IMR-90 (cell line): ENCODE measurements around the gene EPHA10. TPM values are rescaled to one million over a fixed set of nuclear protein-coding genes. Genes with fewer than 3 reads are reported as not detected.

Experiments used
- ATAC-seq: fragments of 200-7000 bp; cut with Tn5 transposase; 2 replicates; pipeline ENCODE4 v1.9.1; 2020; ENCODE audit warnings: low read depth, mild to moderate bottlenecking, moderate library complexity
- BruUV-seq: library from RNA; stranded (reverse); fragments of 400-500 nt; replicated peaks from 2 replicates; lab custom pipeline; 2021; lab: Mats Ljungman, UMichigan
- CTCF ChIA-PET: fragments of 300-600 bp; formaldehyde crosslinking; extraction: SDS; loops from one replicate; lab custom pipeline; 2021; ENCODE audit warnings: antibody characterized with exemption; lab: Yijun Ruan, JAX
- POLR2A ChIA-PET: fragments of 300-600 bp; sonication (Branson Sonifier 250); formaldehyde crosslinking; loops from one replicate; lab custom pipeline; 2022; ENCODE audit warnings: antibody characterized with exemption; ENCODE audit not compliant: unreplicated experiment; lab: Charles Lee
- DNase-seq: peaks from one replicate; pipeline ENCODE4 v3.0.0; 2013
- H2AFZ ChIP-seq: replicated peaks from 2 replicates; pipeline ENCODE3; 2013; ENCODE audit warnings: low read length, mild to moderate bottlenecking; ENCODE audit not compliant: poor library complexity
- H2AK5ac ChIP-seq: 2 replicates; pipeline ENCODE4 v1.6.1; 2013; ENCODE audit warnings: low read depth, low read length, inconsistent platforms
- H2AK9ac ChIP-seq: replicated peaks from 2 replicates; pipeline ENCODE3; 2013; ENCODE audit warnings: mild to moderate bottlenecking, low read depth, low read length, moderate library complexity; ENCODE audit not compliant: poor library complexity
- H2BK120ac ChIP-seq: 2 replicates; pipeline ENCODE4 v1.6.1; 2013; ENCODE audit warnings: low read depth, low read length, inconsistent platforms
- H2BK15ac ChIP-seq: 3 replicates; pipeline ENCODE4 v1.6.1; 2013; ENCODE audit warnings: low read depth, low read length, inconsistent platforms
- H2BK20ac ChIP-seq: 2 replicates; pipeline ENCODE4 v1.6.1; 2013; ENCODE audit warnings: low read depth, mild to moderate bottlenecking, inconsistent platforms, low read length, moderate library complexity
- H2BK5ac ChIP-seq: 2 replicates; pipeline ENCODE4 v1.6.1; 2013; ENCODE audit warnings: mild to moderate bottlenecking, low read depth, low read length, inconsistent platforms; ENCODE audit not compliant: poor library complexity, severe bottlenecking
- H3K14ac ChIP-seq: replicated peaks from 2 replicates; pipeline ENCODE4 v1.6.1; 2013; ENCODE audit warnings: low read depth, low read length, inconsistent platforms
- H3K18ac ChIP-seq: 2 replicates; pipeline ENCODE4 v1.6.1; 2013; ENCODE audit warnings: low read depth, low read length, control low read depth
- H3K23ac ChIP-seq: 2 replicates; pipeline ENCODE4 v1.6.1; 2013; ENCODE audit warnings: low read depth, low read length, inconsistent platforms
- H3K27ac ChIP-seq: 2 replicates; pipeline ENCODE4 v1.5.1; 2013; ENCODE audit warnings: mild to moderate bottlenecking, control low read depth, low read length; ENCODE audit not compliant: insufficient read depth
- H3K27me3 ChIP-seq: 2 replicates; pipeline ENCODE4 v1.6.1; 2013; ENCODE audit warnings: low read length; ENCODE audit not compliant: control insufficient read depth, insufficient read depth
- H3K36me3 ChIP-seq: 2 replicates; pipeline ENCODE4 v1.6.1; 2013; ENCODE audit warnings: low read length, mixed read lengths; ENCODE audit not compliant: control insufficient read depth, insufficient read depth
- H3K4ac ChIP-seq: 2 replicates; pipeline ENCODE4 v1.6.1; 2013; ENCODE audit warnings: low read depth, low read length, inconsistent platforms
- H3K4me1 ChIP-seq: 2 replicates; pipeline ENCODE4 v1.6.1; 2013; ENCODE audit warnings: low read length, mixed read lengths; ENCODE audit not compliant: control insufficient read depth, insufficient read depth
- H3K4me2 ChIP-seq: 2 replicates; pipeline ENCODE4 v1.6.1; 2013; ENCODE audit warnings: low read depth, mild to moderate bottlenecking, control low read depth, low read length, moderate library complexity
- H3K4me3 ChIP-seq: 2 replicates; pipeline ENCODE4 v1.5.1; 2013; ENCODE audit warnings: low read depth, mild to moderate bottlenecking, control low read depth, low read length, moderate library complexity; ENCODE audit not compliant: insufficient read depth
- H3K56ac ChIP-seq: 2 replicates; pipeline ENCODE4 v1.6.1; 2013; ENCODE audit warnings: low read length, inconsistent platforms; ENCODE audit not compliant: insufficient read depth; ENCODE audit errors: extremely low read depth
- H3K79me1 ChIP-seq, 2 experiments: 2 replicates each; pipeline ENCODE4 v1.6.1; 2013; ENCODE audit warnings: low read length in 2 of 2, inconsistent platforms in 1 of 2, low read depth in 1 of 2
- H3K9ac ChIP-seq: 2 replicates; pipeline ENCODE4 v1.6.1; 2013; ENCODE audit warnings: low read depth, low read length, control low read depth
- H3K9me1 ChIP-seq: 2 replicates; pipeline ENCODE4 v1.6.1; 2013; ENCODE audit warnings: low read length, inconsistent platforms; ENCODE audit not compliant: insufficient read depth
- H3K9me3 ChIP-seq: 2 replicates; pipeline ENCODE4 v1.6.1; 2013; ENCODE audit warnings: low read length; ENCODE audit not compliant: control insufficient read depth, insufficient read depth
- H4K20me1 ChIP-seq: 2 replicates; pipeline ENCODE4 v1.6.1; 2013; ENCODE audit warnings: low read length, inconsistent platforms; ENCODE audit not compliant: insufficient read depth
- H4K5ac ChIP-seq: 2 replicates; pipeline ENCODE4 v1.6.1; 2013; ENCODE audit warnings: mild to moderate bottlenecking, low read depth, low read length, control low read depth
- H4K8ac ChIP-seq, 2 experiments: 2 replicates each; pipeline ENCODE4 v1.6.1; 2013; ENCODE audit warnings: low read depth in 2 of 2, low read length in 2 of 2, control low read depth in 1 of 2, inconsistent platforms in 1 of 2
- H4K91ac ChIP-seq: 2 replicates; pipeline ENCODE4 v1.6.1; 2013; ENCODE audit warnings: low read depth, low read length, inconsistent platforms; ENCODE audit not compliant: insufficient read depth
- CEBPB ChIP-seq: IDR thresholded peaks from 2 replicates; pipeline ENCODE4 v1.6.1; 2012; ENCODE audit warnings: low read depth, low read length, improper control_type of control experiment
- FOS ChIP-seq: fragments of 150-350 bp; IDR thresholded peaks from 2 replicates; pipeline ENCODE4 v1.6.1; 2016; ENCODE audit warnings: low read depth, low read length
- MAFK ChIP-seq: IDR thresholded peaks from 2 replicates; pipeline ENCODE4 v1.6.1; 2012; ENCODE audit warnings: low read depth, low read length, improper control_type of control experiment
- MXI1 ChIP-seq: IDR thresholded peaks from 2 replicates; pipeline ENCODE4 v1.6.1; 2012; ENCODE audit warnings: low read depth, mild to moderate bottlenecking, low read length, moderate library complexity, borderline replicate concordance
- RAD21 ChIP-seq: IDR thresholded peaks from 2 replicates; pipeline ENCODE4 v1.6.1; 2012; ENCODE audit warnings: low read length, improper control_type of control experiment
- RCOR1 ChIP-seq: IDR thresholded peaks from 2 replicates; pipeline ENCODE4 v1.6.1; 2012; ENCODE audit warnings: mild to moderate bottlenecking, low read length, improper control_type of control experiment; ENCODE audit not compliant: insufficient replicate concordance
- WGBS, 2 experiments: methylation state at CpG; one replicate each; pipeline versions ENCODE4 v1.1.5 to v1.1.7; 2013; ENCODE audit warnings: missing lambda C conversion rate in 2 of 2; ENCODE audit not compliant: insufficient read length in 1 of 2; ENCODE audit errors: extremely low coverage in 2 of 2; 5-methylcytosine and 5-hydroxymethylcytosine counted together
- dilution Hi-C: fragments of 300-500 bp; cut with HindIII; formaldehyde crosslinking; loops from one replicate; pipeline ENCODE4 v1.14.3; 2018; ENCODE audit warnings: low sequenced_read_pairs; ENCODE audit not compliant: unreplicated experiment
- in situ Hi-C: fragments of 300-500 bp; cut with MboI; formaldehyde crosslinking; loops from 3 replicates; pipeline ENCODE4 v1.14.3; 2019; ENCODE audit warnings: low sequenced_read_pairs, inconsistent platforms, mixed read lengths
- intact Hi-C: fragments of 100-400 bp; cut with micrococcal nuclease; formaldehyde crosslinking; loops from 2 replicates; pipeline ENCODE4 v1.10.0; 2022
- polyA plus RNA-seq, 3 experiments: library from polyadenylated mRNA; depleted of rRNA; stranded (reverse); fragments of >200 nt; gene quantifications; 2 replicates each; pipeline ENCODE4 v1.2.3, GENCODE V29; 2012; ENCODE audit warnings: low replicate concordance in 1 of 3
- total RNA-seq: library from RNA; depleted of rRNA; stranded (reverse); fragments of >200 nt; gene quantifications from 2 replicates; pipeline ENCODE4 v1.2.3, GENCODE V29; 2012

The EPHA10 gene
- total and polyA plus RNA-seq, 2 of the 4 experiments (the other 2 are of a cell fraction), result not detected

- CTCF ChIA-PET, result no interaction called here
- Histone ChIP-seq H3K9me1 (no peaks in the 10 kb centered on the region), H4K20me1 (no peaks in the 10 kb centered on the region), H2BK20ac (no peak overlapping the region), H3K56ac (no peak overlapping the region), H3K4me3 (no peak overlapping the region), H3K79me1 (no peaks in the 10 kb centered on the region), H4K91ac (no peak overlapping the region), H2AK5ac (no peak overlapping the region), H3K4me2 (no peak overlapping the region), H2BK15ac (no peak overlapping the region), H3K27ac (no peak overlapping the region), H2BK120ac (no peak overlapping the region), H4K5ac (no peak overlapping the region), H3K14ac (no peak overlapping the region), H2AFZ (no peak overlapping the region), H3K9me3 (no peaks in the 10 kb centered on the region), H2AK9ac (no peak overlapping the region), H3K36me3 (no peaks in the 10 kb centered on the region), H3K23ac (no peak overlapping the region), H3K4me1 (no peaks in the 10 kb centered on the region), H4K8ac (no peak overlapping the region), H3K18ac (no peak overlapping the region), H3K27me3 (no peaks in the 10 kb centered on the region; the same call in 1 of the 2 replicates), H3K4ac (no peak overlapping the region), H2BK5ac (no peak overlapping the region), H3K9ac (no peak overlapping the region)
- WGBS, 2 experiments, result 34% methylated on average over 5 of the region's 6 CpGs; no CpG with 5 or more reads in 1 of the 2 experiments
- dilution Hi-C loops (no loop called here), in situ Hi-C loops (no loop called here), intact Hi-C loops (no loop called here)
- TF ChIP-seq MXI1 (no peak), MAFK (no peak), CEBPB (no peak), RAD21 (no peak), FOS (no peak), RCOR1 (no peak)
- no TSS peak for BruUV-seq
- DNase-seq (no peak), ATAC-seq (no peak)
- POLR2A ChIA-PET, result no interaction called here
Observed at GRCh38 chr1:37741662-37742061, 23.3 kb downstream of the EPHA10 start.
